Activated CD8-positive, alpha-beta memory T cell treated with anti-CD3 and anti-CD28 coated beads, Interleukin-2, amount 50 U/mL, for 4 hours (primary cell): ENCODE results near the gene ETS1.
A peak's percentile ranks its signal among the peaks of the same experiment; 100 is the strongest.
"Not testable (repeated sequence)": the region's sequence is repeated elsewhere in the genome, so short reads cannot be mapped to it uniquely, and the experiment has no call there.

Experiments used
- DNase-seq: peaks from one replicate; pipeline ENCODE4 v3.0.0-alpha.2; 2020

ETS1 gene

DNA sequence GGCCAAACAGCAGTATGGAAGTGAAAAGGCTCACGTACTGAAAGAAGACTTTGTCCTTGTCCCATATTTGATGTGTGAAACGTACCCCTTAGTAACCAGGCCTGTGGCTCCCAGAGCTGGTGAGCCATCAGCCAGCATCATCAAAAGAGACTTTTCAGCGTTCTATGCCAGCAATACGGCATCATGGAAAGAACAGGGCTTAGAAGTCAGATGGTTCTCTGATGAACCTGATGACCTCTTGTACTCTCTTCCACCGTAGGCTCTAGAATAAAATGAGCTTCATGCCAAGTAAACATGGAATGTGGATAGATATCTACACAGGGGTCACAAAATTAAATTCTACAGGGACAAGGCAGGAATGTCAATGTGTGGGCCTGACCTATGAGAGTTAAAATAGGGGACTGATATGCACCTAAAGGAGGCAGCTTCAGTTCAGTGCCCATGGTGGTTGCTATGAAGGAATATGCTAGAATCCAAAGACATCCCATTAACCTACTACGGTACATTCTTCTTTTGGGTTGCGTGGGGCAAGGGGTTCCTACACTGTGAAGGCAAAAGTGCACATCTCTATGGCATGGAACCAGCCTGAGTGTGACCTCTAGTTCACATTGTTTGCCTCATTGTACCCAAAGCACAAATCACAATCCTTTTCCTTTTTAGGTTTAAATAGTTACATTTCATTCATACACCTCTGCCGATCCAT lies 130.6 kb downstream of the ETS1 start:
- DNase-seq: no peak

DNA sequence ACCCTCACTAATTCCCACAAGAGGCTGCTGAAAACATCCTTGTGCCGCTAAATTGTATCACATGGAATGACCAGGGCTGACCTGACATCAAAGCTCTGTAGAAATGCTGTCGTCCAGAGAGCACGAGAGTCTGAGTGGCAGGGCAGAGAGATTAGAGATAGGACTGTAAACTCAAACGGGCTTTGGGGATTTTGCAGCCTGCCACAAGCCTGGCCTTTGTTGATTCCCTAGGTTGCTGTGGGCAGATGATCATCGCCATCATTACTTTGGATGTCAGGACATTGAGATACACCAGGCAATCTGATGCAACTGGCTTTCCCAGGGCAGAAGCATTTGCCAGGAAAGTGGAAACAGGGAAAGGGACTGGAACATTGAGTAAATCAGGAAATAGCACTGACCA lies 131.6 kb downstream of the ETS1 start:
- DNase-seq: no peak

DNA sequence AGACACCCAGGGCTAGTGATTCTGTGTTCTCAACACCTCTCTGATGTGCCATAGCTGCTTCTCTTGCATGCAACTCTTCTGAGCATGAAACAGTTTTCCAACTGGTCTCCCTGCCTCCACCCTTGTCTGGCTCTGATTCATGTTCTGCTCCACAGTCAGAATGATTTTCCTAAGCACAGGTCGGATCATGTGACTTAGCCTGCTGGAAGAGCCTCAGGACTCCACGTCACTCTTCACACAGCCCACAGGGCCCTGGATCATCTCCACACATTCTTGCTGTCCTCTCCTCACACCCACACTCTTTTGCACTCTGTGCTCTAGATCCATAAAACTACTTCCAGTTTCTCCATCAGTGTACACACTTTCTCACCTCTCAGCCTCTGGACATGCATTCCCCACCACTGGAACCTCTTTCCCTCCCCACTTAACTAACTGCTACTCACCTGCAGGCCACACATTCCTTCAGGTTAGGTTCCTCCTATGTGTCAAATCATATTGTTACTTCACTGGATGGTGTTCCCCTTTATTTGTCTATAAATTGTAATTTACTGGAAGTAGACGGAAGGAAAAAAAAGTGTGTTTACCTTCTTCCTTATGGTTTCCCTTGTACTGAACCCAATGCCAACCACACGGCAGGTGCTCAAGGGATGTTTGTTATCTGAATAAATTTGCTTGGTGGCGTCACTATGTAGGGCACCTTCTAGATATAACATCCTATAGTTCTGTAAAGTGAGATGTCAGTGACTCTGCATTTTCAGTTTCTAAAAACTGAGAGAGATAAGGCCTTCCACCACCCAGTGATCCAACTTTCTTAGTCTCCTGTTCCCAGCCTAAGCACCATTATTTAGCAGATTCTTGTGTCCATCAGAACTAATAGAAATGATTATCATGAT lies 133.7 kb downstream of the ETS1 start:
- no peak for DNase-seq

- DNase-seq: no peak
Observed at GRCh38 chr11:128451652-128452470, 135.5 kb downstream of the ETS1 start.

DNA sequence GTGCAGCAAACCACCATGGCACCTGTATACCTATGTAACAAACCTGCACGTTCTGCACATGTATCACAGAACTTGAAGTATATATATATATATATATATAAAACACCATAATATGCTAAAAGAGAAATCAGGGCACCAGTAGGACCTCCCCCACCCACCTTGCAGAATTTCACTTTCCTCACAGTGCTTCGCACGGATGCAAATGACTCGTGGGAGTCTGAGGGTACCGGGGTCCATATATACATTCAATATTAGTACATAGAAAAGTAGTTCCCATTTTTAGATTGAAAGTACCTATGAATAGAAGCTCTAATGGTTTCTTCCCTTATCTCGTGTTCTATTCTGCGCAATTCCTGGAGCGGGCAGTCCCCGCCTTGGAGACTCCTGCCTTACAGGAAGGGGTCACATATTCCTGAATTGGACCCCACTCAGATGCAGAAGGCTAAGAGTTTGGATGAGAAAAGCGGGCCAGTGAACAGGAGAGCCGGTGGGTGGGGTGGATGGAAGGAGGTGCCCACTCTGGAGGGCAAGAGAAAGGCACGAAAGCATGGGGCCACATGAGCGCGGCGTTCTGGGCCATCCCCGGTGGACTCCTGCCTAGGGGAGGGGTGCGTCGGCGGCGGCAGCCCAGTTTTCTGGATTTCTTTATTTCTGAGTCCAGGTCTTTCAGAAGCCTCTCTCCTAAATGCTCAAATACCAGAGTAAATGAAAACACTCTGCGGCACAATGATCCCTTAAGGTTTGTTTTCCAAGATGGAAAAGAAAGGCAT lies 136.3 kb downstream of the ETS1 start:
- DNase-seq: no peak

- not testable (repeated sequence) for DNase-seq
Observed at GRCh38 chr11:128450425-128450824, 136.9 kb downstream of the ETS1 start.

DNA sequence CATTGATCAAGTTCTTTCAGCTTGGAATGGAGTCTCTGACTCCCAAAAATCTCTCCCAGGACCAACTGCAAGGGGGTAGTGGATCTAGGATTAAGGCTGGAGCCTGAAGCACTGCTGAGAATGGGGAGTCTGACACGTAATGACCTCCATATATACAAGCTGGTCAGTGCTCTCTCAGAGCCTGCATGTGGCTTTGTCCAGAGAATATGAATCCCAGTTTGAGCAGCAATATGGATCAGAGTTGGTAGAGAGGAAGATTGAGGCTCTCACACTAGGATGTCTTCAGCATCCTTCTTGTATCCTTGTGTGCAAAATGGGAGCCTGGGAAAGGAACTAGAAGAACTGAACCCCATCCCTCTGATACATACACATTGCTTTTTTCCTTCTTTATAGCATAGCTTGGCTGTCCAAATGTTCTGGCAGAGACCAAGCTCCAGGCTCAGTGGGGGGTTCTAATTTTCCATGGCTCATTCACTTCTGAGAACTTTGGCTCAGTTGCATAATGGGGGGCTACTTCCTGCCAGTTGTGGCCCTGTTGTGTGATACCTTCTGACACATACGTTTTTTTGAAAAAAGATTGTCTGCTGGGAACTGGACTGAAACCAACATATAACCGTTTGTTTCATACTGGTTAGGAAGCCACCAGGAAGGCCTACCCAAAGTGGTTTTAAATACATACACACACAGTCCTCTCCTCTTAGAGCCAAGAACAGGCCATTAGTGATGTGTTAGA lies 138.2 kb downstream of the ETS1 start:
- DNase-seq: no peak

- DNase-seq: no peak
Observed at GRCh38 chr11:128448200-128448886, 139.0 kb downstream of the ETS1 start.

DNA sequence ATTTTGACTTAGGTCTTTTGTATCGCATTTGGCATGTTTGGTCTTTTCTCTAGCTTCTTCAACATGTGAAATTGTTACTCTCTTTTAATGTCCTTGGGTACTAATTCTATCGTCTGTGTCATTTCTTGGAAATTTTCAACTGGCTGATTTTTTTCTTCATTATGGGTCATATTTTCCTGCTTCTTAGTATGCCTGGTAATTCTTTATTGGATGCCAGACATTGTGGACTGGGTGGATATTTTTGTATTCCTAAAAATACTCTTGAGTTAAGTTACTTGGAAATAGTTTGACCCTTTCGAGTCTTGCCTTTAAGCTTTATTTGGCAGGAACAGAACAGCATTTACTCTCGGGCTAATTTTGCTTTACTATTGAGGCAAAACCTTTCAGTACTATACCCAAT lies 140.1 kb downstream of the ETS1 start:
- DNase-seq: no peak

- DNase-seq: not testable (repeated sequence)
Observed at GRCh38 chr11:128445921-128446320, 141.4 kb downstream of the ETS1 start.

- DNase-seq: no peak
Observed at GRCh38 chr11:128437136-128437535, 150.2 kb downstream of the ETS1 start.

GRCh38 chr11:128434818-128435217 lies 152.5 kb downstream of the ETS1 start:
- DNase-seq: no peak

- no peak for DNase-seq
Observed at GRCh38 chr11:128434411-128434810, 152.9 kb downstream of the ETS1 start.

DNA sequence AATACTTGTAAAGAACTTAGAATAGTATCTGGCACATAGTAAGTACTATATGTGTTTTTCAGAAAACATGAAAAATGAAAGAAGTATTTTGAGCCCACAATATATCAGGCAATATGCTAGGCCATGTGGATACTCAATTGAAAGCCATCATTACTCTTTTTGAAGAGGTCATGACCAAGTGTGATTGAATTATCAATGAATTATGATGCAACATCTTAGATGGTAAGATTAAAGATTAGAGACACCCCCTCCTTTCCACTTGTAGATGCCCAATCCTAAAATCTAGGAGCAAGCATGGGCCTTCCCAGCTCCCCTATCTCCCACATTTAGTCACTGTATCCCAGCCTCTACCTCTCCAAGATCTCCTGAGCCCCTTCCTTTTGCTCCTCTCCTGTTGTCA lies 154.4 kb downstream of the ETS1 start:
- no peak for DNase-seq

- no peak for DNase-seq
Observed at GRCh38 chr11:128431931-128432330, 155.4 kb downstream of the ETS1 start.

DNA sequence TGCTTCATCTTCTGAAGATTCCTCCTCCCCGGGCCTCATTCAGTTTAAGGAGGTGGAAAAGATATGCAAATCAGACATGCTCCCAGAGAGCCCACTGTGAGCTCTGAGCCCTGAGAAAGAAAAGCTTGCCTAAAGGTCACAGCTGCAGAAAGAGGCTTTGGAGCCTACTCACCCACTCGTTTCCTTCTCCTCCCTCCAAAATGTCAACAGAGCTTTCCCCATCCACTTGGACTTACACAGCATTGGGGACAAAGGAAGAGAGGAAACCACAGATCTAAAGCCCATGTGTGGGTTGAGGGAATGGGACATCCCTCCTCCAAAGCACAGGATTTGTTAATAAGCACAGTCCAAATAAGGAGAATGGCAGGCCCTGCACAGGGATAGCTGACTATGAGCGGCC lies 158.4 kb downstream of the ETS1 start:
- DNase-seq: no peak

- DNase-seq: no peak
Observed at GRCh38 chr11:128424851-128425285, 162.5 kb downstream of the ETS1 start.

DNA sequence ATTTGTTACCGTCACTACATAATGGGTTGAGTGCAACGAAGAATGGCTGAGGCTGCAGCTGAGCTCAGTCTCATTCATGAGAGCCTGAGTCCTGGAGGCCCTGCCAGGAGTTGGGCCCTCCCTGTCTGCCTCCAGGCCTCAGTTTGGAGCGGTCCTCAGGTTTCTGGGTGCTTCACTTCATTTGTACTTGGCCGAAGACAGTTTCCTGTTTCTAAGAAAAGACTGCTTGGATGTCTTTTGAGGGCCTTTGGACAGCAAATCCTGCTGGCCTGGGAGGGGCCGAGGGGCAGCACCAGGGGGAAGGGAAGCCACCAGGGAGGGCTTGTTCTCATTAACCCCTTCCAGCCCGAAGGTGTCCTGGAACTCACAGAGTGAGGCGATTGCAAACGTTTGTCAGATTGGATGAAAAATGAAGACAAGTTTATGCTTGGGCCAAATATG lies 163.1 kb downstream of the ETS1 start:
- no peak for DNase-seq

- DNase-seq: peak; percentile 93
Observed at GRCh38 chr11:128422576-128423370, 164.6 kb downstream of the ETS1 start.
